ENCODE measurements around the gene MSL3B.

Gene MSL3B

DNA sequence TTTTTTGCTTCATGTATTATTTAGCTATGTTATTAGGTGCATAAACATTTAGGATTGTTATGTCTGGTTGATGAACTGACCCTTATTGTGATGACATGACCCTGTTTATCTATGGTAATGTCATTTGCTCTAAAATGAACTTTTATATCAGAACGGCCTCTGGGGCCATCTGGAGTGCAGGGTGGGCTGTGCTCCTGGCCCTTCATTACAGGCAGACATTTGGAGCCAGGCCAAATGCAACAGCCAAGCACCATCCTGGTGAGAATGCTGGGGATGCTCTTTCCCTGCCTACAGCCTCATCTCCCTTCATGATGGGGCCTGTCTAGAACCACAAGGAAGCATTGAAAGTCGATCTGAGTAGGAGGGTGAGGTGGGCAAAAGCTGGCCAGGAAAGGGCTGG is 51.9 kb downstream of the MSL3B start:
- no peak for DNase-seq

DNA sequence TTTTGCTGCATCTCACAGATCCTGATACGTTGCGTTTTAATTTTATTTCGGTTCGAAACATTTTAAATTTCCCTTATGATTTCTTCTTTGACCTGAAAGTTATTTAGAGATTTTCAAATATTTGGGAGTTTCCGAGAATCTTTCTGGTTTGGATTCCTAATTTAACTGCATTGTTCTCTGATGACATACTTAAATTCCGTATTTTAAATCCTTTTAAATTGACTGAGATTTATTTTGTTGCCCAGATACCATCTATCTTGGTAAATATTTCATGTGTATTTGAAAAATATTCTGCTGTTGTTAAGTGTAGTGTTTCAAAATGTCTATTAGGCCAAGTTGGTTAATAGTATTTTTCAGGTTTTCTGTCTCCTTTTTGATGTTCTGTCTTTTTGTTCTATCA is 52.3 kb downstream of the MSL3B start:
- no peak for DNase-seq

Measured in NCI-H774 (cell line).